A673 (cell line): ENCODE measurements around the gene TP53TG3F.
"Not testable (repeated sequence)": the region's sequence is repeated elsewhere in the genome, so short reads cannot be mapped to it uniquely, and the experiment has no call there.

Experiments used
- EZH2 ChIP-seq: fragments of 200-600 bp; sonication (generic); IDR thresholded peaks from 2 replicates; pipeline ENCODE4 v1.6.1; 2017; ENCODE audit warnings: borderline replicate concordance, low read depth, mild to moderate bottlenecking, mixed read lengths, antibody characterized with exemption, low read length; ENCODE audit not compliant: poor library complexity, severe bottlenecking
- TF ChIP-seq, protein P1 (sequence below): fragments of 300-800, 200-600 bp; sonication (generic); conservative IDR thresholded peaks from 2 replicates; pipeline ENCODE4 v1.5.1; 2017; ENCODE audit warnings: low read depth, mild to moderate bottlenecking, antibody characterized with exemption, low read length, moderate library complexity, mixed read lengths

DNA sequence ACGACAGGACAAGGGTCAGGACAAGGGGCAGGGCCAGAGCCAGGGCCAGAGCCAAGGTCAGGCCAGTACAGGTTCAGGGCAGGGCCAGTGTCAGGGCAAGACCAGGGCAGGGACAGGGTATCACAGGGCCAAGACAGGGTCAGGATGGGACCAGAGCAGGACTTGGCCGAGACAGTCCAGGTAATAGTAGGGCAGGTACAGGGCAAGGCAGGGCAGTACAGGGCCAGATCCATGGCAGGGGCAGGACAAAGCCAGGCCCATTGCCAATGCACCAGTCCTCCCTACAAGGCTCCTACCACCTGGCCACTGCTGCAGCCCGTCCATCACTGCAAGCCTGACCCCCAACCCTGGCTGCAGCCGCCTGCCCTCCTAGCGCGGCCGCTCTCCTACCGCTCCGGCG lies 50.5 kb downstream of the TP53TG3F start:
- TF ChIP-seq, protein P1, sequence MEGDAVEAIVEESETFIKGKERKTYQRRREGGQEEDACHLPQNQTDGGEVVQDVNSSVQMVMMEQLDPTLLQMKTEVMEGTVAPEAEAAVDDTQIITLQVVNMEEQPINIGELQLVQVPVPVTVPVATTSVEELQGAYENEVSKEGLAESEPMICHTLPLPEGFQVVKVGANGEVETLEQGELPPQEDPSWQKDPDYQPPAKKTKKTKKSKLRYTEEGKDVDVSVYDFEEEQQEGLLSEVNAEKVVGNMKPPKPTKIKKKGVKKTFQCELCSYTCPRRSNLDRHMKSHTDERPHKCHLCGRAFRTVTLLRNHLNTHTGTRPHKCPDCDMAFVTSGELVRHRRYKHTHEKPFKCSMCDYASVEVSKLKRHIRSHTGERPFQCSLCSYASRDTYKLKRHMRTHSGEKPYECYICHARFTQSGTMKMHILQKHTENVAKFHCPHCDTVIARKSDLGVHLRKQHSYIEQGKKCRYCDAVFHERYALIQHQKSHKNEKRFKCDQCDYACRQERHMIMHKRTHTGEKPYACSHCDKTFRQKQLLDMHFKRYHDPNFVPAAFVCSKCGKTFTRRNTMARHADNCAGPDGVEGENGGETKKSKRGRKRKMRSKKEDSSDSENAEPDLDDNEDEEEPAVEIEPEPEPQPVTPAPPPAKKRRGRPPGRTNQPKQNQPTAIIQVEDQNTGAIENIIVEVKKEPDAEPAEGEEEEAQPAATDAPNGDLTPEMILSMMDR, result not testable (repeated sequence)
- TF ChIP-seq EZH2, result not testable (repeated sequence)
